Adrenal gland (tissue), 5 donors: ENCODE measurements around the gene CHST8.

Source experiments
- POLR2A ChIP-seq, 2 donors: fragments of 450-650 bp; IDR thresholded peaks; one replicate each; pipeline ENCODE4 v1.6.1; 2017; ENCODE audit warnings: antibody characterized with exemption in 2 of 2, mild to moderate bottlenecking in 2 of 2, moderate library complexity in 1 of 2
- TF ChIP-seq, protein P1 (sequence below), 6 experiments: fragments of 450-650 bp in 4 of 6; fragments of 200-600 bp in 2 of 6; sonication (generic) in 1 of 6; IDR thresholded peaks; 1 replicate in 5 of 6; 2 replicates in 1 of 6; pipeline versions ENCODE4 v1.5.1 to v1.8.0; 2016 to 2021; ENCODE audit warnings: antibody characterized with exemption in 6 of 6, mild to moderate bottlenecking in 2 of 6, moderate library complexity in 1 of 6
- donor health status: DM: no; HTN: no; CAD: no.

DNA sequence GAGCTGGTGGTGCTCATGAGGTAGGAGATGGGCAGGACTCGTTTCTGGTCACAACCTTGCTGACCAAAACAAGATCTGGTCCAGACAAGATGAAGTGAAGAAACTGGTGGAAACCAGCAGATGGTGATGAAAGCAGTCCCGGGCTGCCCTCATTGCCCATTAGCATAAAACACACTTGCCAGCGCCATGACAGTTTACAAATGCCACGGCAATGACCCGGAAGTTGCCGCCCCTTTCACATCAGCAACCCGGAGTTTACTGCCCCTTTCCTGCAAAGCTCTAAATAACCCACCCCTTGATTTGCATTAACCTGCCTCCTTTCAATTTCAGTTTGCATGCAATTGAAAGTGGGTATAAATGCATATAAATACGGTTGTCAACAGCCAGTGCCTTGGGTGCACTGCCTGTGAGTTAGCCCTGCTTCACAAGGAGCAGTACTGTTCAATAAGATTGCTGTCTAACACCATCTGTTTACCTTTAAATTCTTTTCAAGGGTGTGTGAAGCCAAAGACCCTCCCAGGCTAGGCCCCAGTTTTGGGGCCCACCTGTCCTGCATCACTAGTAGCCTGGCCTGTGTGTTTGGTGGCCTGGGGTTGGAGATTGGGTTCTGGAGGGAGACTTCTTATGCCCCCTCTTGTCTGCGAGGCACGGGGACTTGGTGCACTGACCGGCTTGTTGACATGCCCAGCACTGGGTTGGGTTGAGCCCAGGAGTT is 38.8 kb downstream of the CHST8 start:
- TF ChIP-seq, protein P1, sequence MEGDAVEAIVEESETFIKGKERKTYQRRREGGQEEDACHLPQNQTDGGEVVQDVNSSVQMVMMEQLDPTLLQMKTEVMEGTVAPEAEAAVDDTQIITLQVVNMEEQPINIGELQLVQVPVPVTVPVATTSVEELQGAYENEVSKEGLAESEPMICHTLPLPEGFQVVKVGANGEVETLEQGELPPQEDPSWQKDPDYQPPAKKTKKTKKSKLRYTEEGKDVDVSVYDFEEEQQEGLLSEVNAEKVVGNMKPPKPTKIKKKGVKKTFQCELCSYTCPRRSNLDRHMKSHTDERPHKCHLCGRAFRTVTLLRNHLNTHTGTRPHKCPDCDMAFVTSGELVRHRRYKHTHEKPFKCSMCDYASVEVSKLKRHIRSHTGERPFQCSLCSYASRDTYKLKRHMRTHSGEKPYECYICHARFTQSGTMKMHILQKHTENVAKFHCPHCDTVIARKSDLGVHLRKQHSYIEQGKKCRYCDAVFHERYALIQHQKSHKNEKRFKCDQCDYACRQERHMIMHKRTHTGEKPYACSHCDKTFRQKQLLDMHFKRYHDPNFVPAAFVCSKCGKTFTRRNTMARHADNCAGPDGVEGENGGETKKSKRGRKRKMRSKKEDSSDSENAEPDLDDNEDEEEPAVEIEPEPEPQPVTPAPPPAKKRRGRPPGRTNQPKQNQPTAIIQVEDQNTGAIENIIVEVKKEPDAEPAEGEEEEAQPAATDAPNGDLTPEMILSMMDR (IDR thresholded peaks at IDR 0.05), result no peak
- no peak for TF ChIP-seq POLR2A (IDR thresholded peaks at IDR 0.05)
